NCI-H2107 treated with DMSO at 0.1 percent for 48 hours (cell line): Measurements from ENCODE around the gene LMTK2.
A peak's percentile ranks its signal among the peaks of the same experiment; 100 is the strongest.

Source experiments
- DNase-seq: peaks from one replicate; lab custom pipeline; 2025; ENCODE audit not compliant: unreplicated experiment; lab: John Stamatoyannopoulos, UW

Gene LMTK2

GRCh38 chr7:98106647-98107312 is at the start of gene LMTK2:
Gene LMTK2 (plus strand): TSS chr7:98106862. CDS start chr7:98107178, 316 bp downstream.
- peak; percentile 65 for DNase-seq

DNA sequence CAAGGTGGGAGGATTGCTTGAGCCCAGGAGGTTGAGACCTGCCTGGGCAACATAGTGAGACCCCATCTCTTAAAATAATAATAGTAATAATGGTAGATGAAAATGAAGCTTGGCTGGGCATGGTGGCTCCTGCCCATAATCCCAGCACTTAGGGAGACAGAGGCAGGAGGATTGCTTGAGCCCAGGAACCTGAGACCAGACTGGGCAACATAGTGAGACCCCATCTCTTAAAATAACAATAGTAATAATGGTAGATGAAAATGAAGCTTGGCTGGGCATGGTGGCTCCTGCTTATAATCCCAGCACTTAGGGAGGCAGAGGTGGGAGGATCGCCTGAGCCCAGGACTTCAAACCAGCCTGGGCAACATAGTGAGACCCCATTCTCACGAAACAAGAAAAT is 49.5 kb upstream of the LMTK2 start:
- no peak for DNase-seq

DNA sequence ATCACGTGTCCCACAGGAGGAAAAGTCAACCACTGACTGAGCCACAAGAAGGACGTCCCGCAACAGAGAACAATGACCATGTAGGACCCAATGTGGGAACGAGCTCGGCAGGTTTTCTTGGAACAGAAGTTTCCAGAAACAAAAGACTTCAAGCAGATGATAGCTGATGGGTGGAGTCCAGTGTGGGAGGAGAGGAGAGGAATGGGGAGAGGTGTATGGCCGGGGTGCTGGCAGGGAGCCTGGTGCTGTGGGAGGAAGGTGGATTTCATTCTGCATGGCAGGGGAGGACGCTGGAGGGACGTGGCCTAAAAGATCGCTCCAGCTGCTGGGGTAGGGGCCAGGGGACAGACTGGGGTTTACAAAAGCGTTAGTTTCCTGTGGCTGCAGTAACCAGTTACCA is 48.5 kb upstream of the LMTK2 start:
- no peak for DNase-seq

DNA sequence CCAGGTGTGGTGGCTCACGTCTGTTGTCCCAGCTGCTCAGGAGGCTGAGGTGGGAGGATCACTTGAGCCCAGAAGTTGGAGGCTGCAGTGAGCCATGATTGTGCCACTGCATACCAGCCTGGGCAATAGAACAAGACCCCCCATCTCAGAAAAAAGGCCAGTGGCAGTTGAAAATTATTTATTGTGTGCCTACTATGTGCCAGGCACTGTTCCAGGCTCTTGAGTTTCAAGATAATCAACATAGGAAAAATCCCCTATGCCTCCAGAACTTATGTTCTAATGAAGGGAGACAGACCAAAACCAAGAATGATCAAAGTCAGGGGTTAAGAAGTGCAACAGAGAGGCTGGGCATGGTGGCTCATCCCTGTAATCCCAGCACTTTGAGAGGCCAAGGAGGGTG is 42.4 kb upstream of the LMTK2 start:
- no peak for DNase-seq

GRCh38 chr7:98066208-98066607 is 40.5 kb upstream of the LMTK2 start:
- no peak for DNase-seq

GRCh38 chr7:98066934-98067507 is 39.6 kb upstream of the LMTK2 start:
- DNase-seq: no peak

GRCh38 chr7:98073047-98073446 is 33.6 kb upstream of the LMTK2 start:
- DNase-seq: no peak

DNA sequence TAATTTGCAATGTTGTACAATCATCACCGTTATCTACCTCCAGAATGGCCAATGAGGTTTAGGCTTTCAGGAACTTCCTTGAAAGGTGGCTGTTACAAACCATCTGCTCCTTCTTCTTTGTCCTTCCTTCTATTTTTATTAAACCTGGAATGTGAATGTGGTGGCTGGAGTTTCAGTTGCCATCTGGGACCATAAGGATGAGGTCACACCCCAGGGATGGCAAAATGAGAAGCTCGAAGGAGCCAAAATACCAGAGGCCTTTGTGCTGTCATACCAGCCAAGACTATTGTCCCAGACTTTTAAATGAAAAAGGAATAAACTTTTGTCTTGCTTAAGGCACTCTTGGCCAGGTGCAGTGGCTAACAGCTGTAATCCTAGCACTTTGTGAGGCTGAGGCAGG is 30.9 kb upstream of the LMTK2 start:
- no peak for DNase-seq

- DNase-seq: peak; percentile 6
Observed at GRCh38 chr7:98077762-98078161, 28.9 kb upstream of the LMTK2 start.

DNA sequence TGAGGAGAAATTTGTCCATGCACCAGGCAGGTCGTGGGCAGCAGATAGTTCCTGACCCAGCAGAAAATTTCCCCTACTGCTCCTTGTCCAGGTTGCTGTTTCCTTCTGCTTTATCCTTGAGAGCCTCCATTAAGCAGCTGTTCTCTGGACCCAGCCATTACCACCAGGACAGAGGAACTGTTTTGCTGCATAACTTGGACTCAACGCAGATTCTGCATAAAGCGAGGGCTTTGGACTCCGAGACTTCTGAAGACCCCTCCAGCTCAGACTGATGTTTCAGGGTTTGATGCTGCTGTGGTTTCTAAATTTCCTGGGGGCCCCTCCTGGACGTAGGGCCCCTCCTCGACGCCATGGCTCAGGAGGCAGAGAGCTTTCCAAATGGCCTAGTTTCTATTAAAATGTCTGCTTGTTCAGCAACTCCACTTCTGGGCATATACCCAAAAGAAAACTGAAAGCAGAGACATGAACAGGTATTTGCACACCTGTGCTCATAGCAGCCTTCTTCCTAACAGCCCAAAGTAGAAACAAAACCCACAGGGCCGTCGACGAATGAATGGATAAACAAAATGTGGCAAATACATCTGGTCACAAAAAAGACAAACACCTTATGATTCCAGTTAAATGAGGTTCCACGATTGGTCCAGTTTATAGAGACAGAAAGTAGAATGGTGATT is 28.3 kb upstream of the LMTK2 start:
- DNase-seq: peak; percentile 45

GRCh38 chr7:98079891-98080648 is 26.6 kb upstream of the LMTK2 start:
- peak; percentile 78 for DNase-seq

- no peak for DNase-seq
Observed at GRCh38 chr7:98081319-98081718, 25.3 kb upstream of the LMTK2 start.

DNA sequence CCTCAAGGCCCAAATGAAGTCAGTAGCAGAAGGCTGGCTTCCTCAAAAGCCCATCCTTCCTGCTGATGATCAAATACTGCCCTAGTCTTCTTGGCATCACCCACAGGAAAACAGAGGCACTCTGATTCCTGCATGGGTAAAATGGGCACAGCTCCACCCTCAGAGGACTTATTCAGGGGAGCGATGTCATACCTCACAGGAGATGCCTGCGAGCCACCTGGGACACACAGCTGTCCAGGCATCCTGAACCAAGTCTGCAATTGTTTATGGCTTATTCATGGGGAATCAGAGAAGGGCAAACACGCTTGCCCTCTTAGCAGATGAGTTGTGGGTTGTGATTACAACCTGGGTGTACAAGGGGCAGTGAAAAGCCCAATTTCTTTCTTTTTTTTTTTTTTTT is 22.0 kb upstream of the LMTK2 start:
- DNase-seq: no peak

GRCh38 chr7:98085674-98086073 is 21.0 kb upstream of the LMTK2 start:
- DNase-seq: no peak

DNA sequence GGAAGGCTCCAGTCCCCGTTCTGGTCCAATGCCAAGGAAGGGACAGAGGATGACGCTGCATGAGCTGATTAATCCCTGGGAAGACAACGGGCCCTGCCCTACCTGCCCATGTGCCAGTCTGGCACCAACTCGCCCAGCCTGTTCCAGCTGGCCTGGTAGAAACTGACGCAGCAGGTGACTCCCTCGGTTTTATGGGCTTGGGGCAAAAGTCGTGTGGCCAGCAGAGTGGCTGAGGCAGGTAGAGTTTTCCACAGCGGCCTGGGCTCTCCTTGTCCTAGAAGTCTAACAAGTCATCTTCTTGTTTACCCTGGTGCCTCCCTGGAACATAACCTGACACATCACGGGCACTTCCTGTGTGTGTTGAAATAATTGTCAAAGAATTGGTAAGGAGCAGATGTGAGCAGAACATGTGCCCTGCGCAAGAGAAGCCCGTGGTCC is 20.4 kb upstream of the LMTK2 start:
- no peak for DNase-seq

- no peak for DNase-seq
Observed at GRCh38 chr7:98088109-98088508, 18.6 kb upstream of the LMTK2 start.

- DNase-seq: no peak
Observed at GRCh38 chr7:98090116-98090515, 16.5 kb upstream of the LMTK2 start.

DNA sequence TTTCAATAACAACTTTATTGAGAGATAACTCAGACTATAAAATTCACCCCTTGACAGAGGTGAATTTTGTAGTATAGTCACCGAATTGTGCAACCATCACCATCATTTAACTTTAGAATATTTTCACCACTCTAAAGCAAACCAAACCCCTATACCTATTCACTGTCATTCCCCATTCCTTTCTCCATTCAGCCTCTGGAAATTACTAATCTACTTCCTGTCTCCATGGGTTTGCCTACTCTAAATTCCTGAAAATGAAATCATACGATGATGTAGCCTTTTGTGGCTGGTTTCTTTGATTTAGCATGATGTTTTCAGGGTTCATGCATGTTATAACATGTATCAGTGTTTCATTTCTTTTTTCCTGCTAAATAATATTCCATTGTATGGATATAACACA is 15.6 kb upstream of the LMTK2 start:
- no peak for DNase-seq

GRCh38 chr7:98091523-98091922 is 15.1 kb upstream of the LMTK2 start:
- DNase-seq: no peak

DNA sequence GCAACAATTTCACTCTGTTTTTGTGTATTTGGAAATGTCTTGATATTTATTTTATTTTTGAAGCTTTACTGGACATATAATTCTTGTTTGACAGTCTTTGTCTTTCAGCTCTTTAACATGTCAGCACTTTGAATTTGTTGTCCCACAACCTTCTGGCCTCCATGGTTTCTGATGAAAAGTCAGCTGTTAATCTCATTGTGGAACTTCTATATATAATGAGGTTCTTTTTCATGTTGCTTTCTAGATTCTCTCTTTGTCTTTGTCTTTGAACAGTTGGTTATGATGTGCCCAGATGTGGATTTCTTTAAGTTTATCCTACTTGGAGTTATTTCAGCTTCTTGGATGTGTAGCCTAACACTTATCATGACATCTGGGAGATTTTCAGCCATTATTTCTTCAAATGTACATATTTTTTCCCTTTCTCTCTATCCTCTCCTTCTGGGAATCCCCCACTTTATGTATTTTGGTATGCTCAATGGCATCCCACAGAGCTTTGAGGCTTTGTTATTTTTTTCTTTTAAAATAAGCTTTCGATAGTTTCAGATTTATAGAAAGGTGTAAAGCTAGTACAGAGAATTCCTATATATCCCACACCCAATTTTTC is 9.5 kb upstream of the LMTK2 start:
- DNase-seq: no peak

GRCh38 chr7:98100088-98100487 is 6.6 kb upstream of the LMTK2 start:
- DNase-seq: no peak
